T-cell (primary cell): ENCODE results near the gene DMRT1. TPM values are rescaled to one million over a fixed set of nuclear protein-coding genes. Genes with fewer than 3 reads are reported as not detected.

Experiments
- ATAC-seq, 4 experiments: fragments of 200-7000 bp in 3 of 4; fragments of 150-1000 bp in 1 of 4; cut with Tn5 transposase; replicated peaks in 1 of 4; 1 replicate in 3 of 4; 2 replicates in 1 of 4; pipeline ENCODE4 v1.10.0; 2021; ENCODE audit warnings: moderate library complexity in 3 of 4, mild to moderate bottlenecking in 2 of 4, moderate number of reproducible peaks in 1 of 4
- CTCF ChIA-PET, 2 donors: fragments of 300-600 bp; sonication (Branson Sonifier 250); formaldehyde crosslinking; loops; one replicate each; lab custom pipeline; 2022; ENCODE audit warnings: antibody characterized with exemption in 2 of 2; lab: Charles Lee
- POLR2A ChIA-PET, 2 donors: fragments of 300-600 bp; sonication (Branson Sonifier 250); formaldehyde crosslinking; loops; one replicate each; lab custom pipeline; 2022; ENCODE audit warnings: antibody characterized with exemption in 2 of 2; lab: Charles Lee
- DNase-seq, 35 experiments: peaks; one replicate each; pipeline versions ENCODE4 v3.0.0 to v3.0.0-alpha.2; 2013 to 2023
- H3K27ac ChIP-seq: one replicate; pipeline ENCODE4 v1.5.1; 2013; ENCODE audit warnings: low read length
- H3K27me3 ChIP-seq, 2 experiments: replicated peaks in 1 of 2; 1 replicate in 1 of 2; 2 replicates in 1 of 2; pipeline versions ENCODE4 v1.6.1 to v1.7.0; 2013; ENCODE audit warnings: low read length in 1 of 2, mixed read lengths in 1 of 2; ENCODE audit not compliant: control insufficient read depth in 2 of 2, insufficient read depth in 2 of 2; ENCODE audit errors: extremely low read depth in 1 of 2
- H3K36me3 ChIP-seq, 2 donors: 1 replicate in 1 of 2; 2 replicates in 1 of 2; pipeline versions ENCODE4 v1.6.1 to v1.7.0; 2013; ENCODE audit warnings: low read length in 1 of 2; ENCODE audit not compliant: control insufficient read depth in 2 of 2, insufficient read depth in 1 of 2; ENCODE audit errors: extremely low read depth in 1 of 2
- H3K4me1 ChIP-seq, 2 experiments: 1 replicate in 1 of 2; 2 replicates in 1 of 2; pipeline versions ENCODE4 v1.6.1 to v1.7.0; 2013; ENCODE audit warnings: low read length in 2 of 2, mixed read lengths in 1 of 2; ENCODE audit not compliant: insufficient read depth in 2 of 2, control insufficient read depth in 1 of 2; ENCODE audit errors: extremely low read depth in 1 of 2
- H3K4me3 ChIP-seq, 2 donors: 1 replicate in 1 of 2; 2 replicates in 1 of 2; pipeline versions ENCODE4 v1.5.1 to v1.7.0; 2013; ENCODE audit warnings: mild to moderate bottlenecking in 2 of 2, low read length in 1 of 2, moderate library complexity in 1 of 2; ENCODE audit not compliant: control insufficient read depth in 1 of 2; ENCODE audit errors: extremely low read depth in 1 of 2
- H3K9me3 ChIP-seq: 2 replicates; pipeline ENCODE4 v1.7.0; 2013
- H3K27ac Mint-ChIP-seq, 2 donors: one replicate each; pipeline ENCODE4 v1.8.0; 2020 to 2021; ENCODE audit warnings: mild to moderate bottlenecking in 2 of 2, mixed read lengths in 2 of 2
- H3K27me3 Mint-ChIP-seq, 2 donors: one replicate each; pipeline ENCODE4 v1.8.0; 2021 to 2022; ENCODE audit warnings: mixed read lengths in 2 of 2
- H3K36me3 Mint-ChIP-seq: one replicate; pipeline ENCODE4 v1.8.0; 2021; ENCODE audit warnings: mixed read lengths
- H3K4me1 Mint-ChIP-seq, 3 donors: one replicate each; pipeline ENCODE4 v1.8.0; 2020 to 2022; ENCODE audit warnings: mixed read lengths in 3 of 3, mild to moderate bottlenecking in 1 of 3
- H3K4me3 Mint-ChIP-seq, 3 donors: one replicate each; pipeline ENCODE4 v1.8.0; 2020 to 2022; ENCODE audit warnings: mild to moderate bottlenecking in 3 of 3, mixed read lengths in 3 of 3, moderate library complexity in 3 of 3
- H3K9me3 Mint-ChIP-seq, 3 donors: one replicate each; pipeline ENCODE4 v1.8.0; 2020 to 2022; ENCODE audit warnings: mixed read lengths in 3 of 3
- WGBS: methylation state at CpG from one replicate; pipeline ENCODE4 v1.1.5; 2013; ENCODE audit warnings: missing lambda C conversion rate; ENCODE audit not compliant: insufficient coverage; 5-methylcytosine and 5-hydroxymethylcytosine counted together
- total RNA-seq, 35 experiments: library from RNA in 6 of 35; stranded (reverse) in 6 of 35; fragments of 120-200 nt in 1 of 35; gene quantifications; one replicate each; pipeline versions ENCODE4 v1.2.1 to v1.2.4 and lab custom pipeline; 2013 to 2026

The DMRT1 gene
- total RNA-seq, 5 donors from 2014 or later (not counting 1 experiment from before 2014, with no cell fraction given) = not detected

DNA sequence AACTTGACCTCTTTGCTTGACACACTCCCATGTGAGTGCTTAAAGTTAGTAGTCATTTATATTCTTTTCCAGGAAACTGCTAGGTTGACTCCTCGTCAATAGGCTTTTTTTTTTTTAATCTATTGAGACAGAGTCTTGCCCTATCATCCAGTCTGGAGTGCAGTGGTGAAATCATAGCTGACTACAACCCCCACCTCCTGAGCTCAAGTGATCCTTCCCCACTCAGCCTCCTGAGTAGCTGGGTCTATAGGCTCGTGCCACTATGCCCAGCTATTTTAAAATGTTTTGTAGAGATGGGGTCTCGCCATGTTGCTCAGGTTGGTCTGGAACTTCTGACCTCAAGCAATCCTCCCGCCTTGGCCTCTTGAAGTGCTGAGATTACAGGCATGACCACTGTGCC lies 34.9 kb downstream of the DMRT1 start:
- ATAC-seq = no peak
- no peak overlapping the region for H3K27ac ChIP-seq
- CTCF ChIA-PET = no interaction called here

DNA sequence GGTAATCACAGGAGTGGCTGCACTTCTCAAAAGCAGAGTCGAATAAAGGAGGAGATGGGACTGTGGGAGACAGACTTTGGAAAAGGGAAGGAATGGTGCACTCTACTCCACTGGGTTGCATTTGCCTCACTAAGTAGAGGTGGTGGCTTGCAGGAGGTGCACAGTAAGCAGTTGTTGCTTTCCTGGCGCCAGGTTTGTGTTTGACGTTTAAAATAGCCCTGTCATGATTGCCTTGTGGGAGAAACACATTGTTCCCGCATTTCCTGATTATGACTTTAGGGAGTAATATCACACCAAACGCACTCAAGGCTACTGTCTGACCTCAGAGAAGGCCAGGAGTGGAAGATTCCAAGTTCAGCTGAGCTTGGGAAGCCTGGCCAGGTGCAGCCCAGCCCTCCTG lies 36.7 kb downstream of the DMRT1 start:
- Mint-ChIP-seq H3K9me3 (no peaks in the 10 kb centered on the region), H3K27ac (no peak overlapping the region), H3K27me3 (peaks cover 25 to 36% of the 10 kb centered on the region in 2 donors), H3K36me3 (no peaks in the 10 kb centered on the region), H3K4me1 (peaks cover 0 to 8% (median 6%) of the 10 kb centered on the region in 3 donors), H3K4me3 (no peak overlapping the region)
- Histone ChIP-seq H3K4me3 (no peak overlapping the region), H3K9me3 (no peaks in the 10 kb centered on the region), H3K27ac (no peak overlapping the region), H3K27me3 (peaks cover 4 to 17% of the 10 kb centered on the region in 2 experiments), H3K4me1 (peaks cover 0 to 5% of the 10 kb centered on the region in 2 experiments), H3K36me3 (no peaks in the 10 kb centered on the region)
- ChIA-PET POLR2A (interaction anchor here in 1 of 2 donors (0.5 kb wide), 1 partner anchor 1260 kb away, joined by 4 read pairs; no protein-coding TSS in a partner anchor), CTCF (no interaction called here)
- DNase-seq (no peak), ATAC-seq (no peak)
- 51% methylated on average over 5 of the region's 5 CpGs for WGBS

More for the DNA sequence above, 34.9 kb downstream of the DMRT1 start:
- Mint-ChIP-seq H3K27ac (no peak overlapping the region), H3K27me3 (peaks cover 21 to 22% of the 10 kb centered on the region in 2 donors), H3K4me3 (no peak overlapping the region), H3K36me3 (no peaks in the 10 kb centered on the region), H3K9me3 (no peaks in the 10 kb centered on the region), H3K4me1 (peaks cover 0 to 8% (median 6%) of the 10 kb centered on the region in 3 donors)
- Histone ChIP-seq H3K4me3 (no peak overlapping the region), H3K4me1 (peaks cover 0 to 5% of the 10 kb centered on the region in 2 experiments), H3K36me3 (no peaks in the 10 kb centered on the region), H3K27me3 (peaks cover 6 to 17% of the 10 kb centered on the region in 2 experiments), H3K9me3 (no peaks in the 10 kb centered on the region)
- 76% methylated on average over 3 of the region's 4 CpGs for WGBS
- no peak for DNase-seq
- POLR2A ChIA-PET = no interaction called here

DNA sequence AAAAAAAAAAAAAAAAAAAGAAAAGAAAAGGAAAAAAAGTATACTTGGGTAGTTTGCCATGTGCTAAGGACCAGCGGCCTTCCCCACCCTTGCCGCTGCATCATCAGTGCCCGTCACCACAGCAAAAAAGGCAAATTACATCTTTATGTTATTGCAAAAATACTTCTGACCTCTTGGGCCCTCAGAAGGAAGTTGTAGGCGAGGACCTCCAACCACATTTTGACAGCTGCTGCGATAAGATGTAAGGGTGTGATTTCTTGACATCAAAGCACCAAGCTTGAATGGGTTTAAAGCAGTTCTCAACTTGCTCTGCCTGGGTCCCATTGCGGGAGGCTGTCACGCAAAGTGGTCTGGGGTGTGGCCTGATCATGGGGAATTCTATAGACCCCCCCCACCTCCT lies 39.2 kb downstream of the DMRT1 start:
- POLR2A ChIA-PET = interaction anchor here in 1 of 2 donors (0.7 kb wide), 1 partner anchor 349 kb away, joined by 5 read pairs; no protein-coding TSS in a partner anchor
- Histone ChIP-seq H3K27ac (no peak overlapping the region), H3K4me3 (no peak overlapping the region), H3K4me1 (peaks cover 0 to 5% of the 10 kb centered on the region in 2 experiments), H3K27me3 (peaks cover 6 to 20% of the 10 kb centered on the region in 2 experiments), H3K36me3 (no peaks in the 10 kb centered on the region), H3K9me3 (no peaks in the 10 kb centered on the region)
- H3K27me3 Mint-ChIP-seq = peaks cover 33 to 37% of the 10 kb centered on the region in 2 donors
- DNase-seq (peak in 1 of 35 experiments; percentile 25), ATAC-seq (peak in 1 of 4 experiments; percentile 29)
- WGBS = no CpG with 5 or more reads among the region's 7 CpGs
- H3K4me1 Mint-ChIP-seq = peaks cover 0 to 8% (median 6%) of the 10 kb centered on the region in 3 donors
- CTCF ChIA-PET = no interaction called here
- H3K36me3 Mint-ChIP-seq = no peaks in the 10 kb centered on the region
- H3K9me3 Mint-ChIP-seq = no peaks in the 10 kb centered on the region
- no peak overlapping the region for H3K4me3 Mint-ChIP-seq
- no peak overlapping the region for H3K27ac Mint-ChIP-seq

DNA sequence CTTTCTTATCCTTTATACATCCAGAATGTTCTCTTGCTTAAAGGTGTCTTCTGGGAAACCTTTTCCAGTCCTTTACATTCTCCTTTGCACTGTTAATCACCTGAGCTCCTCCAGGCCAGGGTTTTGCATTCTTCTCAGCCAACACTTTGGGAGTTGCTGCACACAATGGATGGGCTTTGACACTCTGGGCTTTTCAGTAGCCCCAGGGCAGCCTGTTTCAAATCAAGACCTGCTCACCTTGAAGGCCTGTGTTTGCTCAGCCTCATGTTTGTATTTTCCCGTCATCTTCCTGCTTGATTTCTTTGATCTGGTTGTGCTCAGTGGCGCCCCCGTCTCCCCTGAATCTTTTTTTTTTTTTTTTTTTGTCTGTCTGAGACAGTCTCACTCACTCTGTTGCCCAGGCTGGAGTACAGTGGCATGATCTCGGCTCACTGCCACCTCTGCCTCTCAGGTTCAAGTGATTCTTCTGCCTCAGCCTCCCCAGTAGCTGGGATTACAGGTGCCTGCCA lies 41.0 kb downstream of the DMRT1 start:
- Mint-ChIP-seq H3K4me3 (no peak overlapping the region), H3K27ac (peak overlapping the region in 1 of 2 donors; percentile 3), H3K4me1 (peaks cover 0 to 8% (median 6%) of the 10 kb centered on the region in 3 donors), H3K27me3 (peaks cover 29 to 36% of the 10 kb centered on the region in 2 donors), H3K36me3 (no peaks in the 10 kb centered on the region), H3K9me3 (no peaks in the 10 kb centered on the region)
- ChIA-PET POLR2A (no interaction called here), CTCF (interaction anchor here in 1 of 2 donors (0.6 kb wide), 1 partner anchor 12 kb away, joined by 3 read pairs; no protein-coding TSS in a partner anchor)
- DNase-seq = no peak
- H3K27ac ChIP-seq = no peak overlapping the region
- peaks cover 0 to 5% of the 10 kb centered on the region in 2 experiments for H3K4me1 ChIP-seq
- no peaks in the 10 kb centered on the region for H3K9me3 ChIP-seq
- WGBS = 30% methylated on average over 3 of the region's 4 CpGs
- no peak overlapping the region for H3K4me3 ChIP-seq
- no peak for ATAC-seq
- H3K27me3 ChIP-seq = peaks cover 9 to 14% of the 10 kb centered on the region in 2 experiments
- no peaks in the 10 kb centered on the region for H3K36me3 ChIP-seq

DNA sequence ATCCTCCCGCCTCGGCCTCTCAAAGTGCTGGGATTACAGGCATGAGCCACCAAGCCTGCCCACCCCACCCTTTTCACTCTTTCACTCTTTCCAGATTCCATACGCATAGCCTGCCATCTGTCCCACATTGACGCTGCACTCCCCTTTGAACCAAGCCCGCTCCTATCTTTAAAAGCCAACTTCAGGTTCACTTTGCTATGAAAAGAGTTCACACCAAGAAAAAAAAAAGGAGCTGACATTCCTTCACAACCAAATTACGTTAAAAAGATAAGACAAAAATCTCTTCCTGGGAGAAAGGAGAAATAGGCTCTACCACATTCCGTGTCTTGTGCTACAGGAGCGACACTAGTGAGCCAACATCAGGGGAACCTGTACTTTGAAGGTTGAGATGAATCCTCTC lies 41.5 kb downstream of the DMRT1 start:
- Histone ChIP-seq H3K36me3 (no peaks in the 10 kb centered on the region), H3K27me3 (peaks cover 9 to 14% of the 10 kb centered on the region in 2 experiments), H3K4me3 (no peak overlapping the region), H3K9me3 (no peaks in the 10 kb centered on the region), H3K27ac (no peak overlapping the region), H3K4me1 (peaks cover 0 to 5% of the 10 kb centered on the region in 2 experiments)
- ChIA-PET CTCF (no interaction called here), POLR2A (no interaction called here)
- 89% methylated on average over 7 of the region's 8 CpGs for WGBS
- H3K9me3 Mint-ChIP-seq = no peaks in the 10 kb centered on the region
- no peak for ATAC-seq
- peaks cover 31 to 37% of the 10 kb centered on the region in 2 donors for H3K27me3 Mint-ChIP-seq
- H3K4me3 Mint-ChIP-seq = no peak overlapping the region
- DNase-seq = no peak
- no peak overlapping the region for H3K27ac Mint-ChIP-seq
- peaks cover 0 to 8% (median 6%) of the 10 kb centered on the region in 3 donors for H3K4me1 Mint-ChIP-seq
- no peaks in the 10 kb centered on the region for H3K36me3 Mint-ChIP-seq

DNA sequence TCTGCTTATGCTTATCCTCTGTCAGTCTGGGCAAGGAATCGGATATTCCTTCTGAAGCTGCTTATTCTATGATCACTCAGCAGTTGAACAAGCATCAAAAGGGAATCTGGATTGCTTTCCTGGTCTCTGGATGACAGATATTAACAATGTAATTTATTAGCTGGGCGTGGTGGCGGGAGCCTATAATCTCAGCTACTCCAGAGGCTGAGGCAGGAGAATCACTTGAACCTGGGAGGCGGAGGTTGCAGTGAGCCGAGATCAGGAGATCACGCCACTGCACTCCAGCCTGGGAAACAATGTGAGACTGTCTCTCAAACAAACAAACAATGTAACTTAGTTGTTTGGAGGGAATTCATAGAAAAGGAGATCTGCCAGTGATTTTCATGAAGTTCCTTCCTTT lies 45.4 kb downstream of the DMRT1 start:
- Mint-ChIP-seq H3K9me3 (no peaks in the 10 kb centered on the region), H3K4me3 (no peak overlapping the region)
- POLR2A ChIA-PET = no interaction called here

More for the DNA sequence above, 45.4 kb downstream of the DMRT1 start:
- Mint-ChIP-seq H3K36me3 (no peaks in the 10 kb centered on the region), H3K27ac (no peak overlapping the region), H3K4me1 (no peaks in the 10 kb centered on the region), H3K27me3 (peaks cover 15 to 21% of the 10 kb centered on the region in 2 donors)
- peaks cover 5 to 7% of the 10 kb centered on the region in 2 experiments for H3K27me3 ChIP-seq
- no peaks in the 10 kb centered on the region for H3K9me3 ChIP-seq
- ATAC-seq (no peak), DNase-seq (no peak)
- no peak overlapping the region for H3K4me3 ChIP-seq
- CTCF ChIA-PET = no interaction called here
- WGBS = 84% methylated on average over 3 of the region's 6 CpGs
- no peak overlapping the region for H3K27ac ChIP-seq
- no peaks in the 10 kb centered on the region for H3K36me3 ChIP-seq
- H3K4me1 ChIP-seq = no peaks in the 10 kb centered on the region
